Naive B cell (primary cell): ENCODE results near the gene SLC45A1. TPM values are rescaled to one million over a fixed set of nuclear protein-coding genes. Genes with fewer than 3 reads are reported as not detected.

Source experiments
- ATAC-seq, 2 donors: fragments of 150-1000 bp; cut with Tn5 transposase; 2 replicates each; pipeline ENCODE4 v1.10.0; 2021; ENCODE audit warnings: low read depth in 2 of 2, mild to moderate bottlenecking in 2 of 2, moderate library complexity in 2 of 2
- DNase-seq: peaks from one replicate; pipeline ENCODE4 v3.0.0; 2022
- H3K27ac Mint-ChIP-seq, 6 donors: one replicate each; pipeline ENCODE4 v1.8.0; 2020 to 2022; ENCODE audit warnings: mild to moderate bottlenecking in 6 of 6, mixed read lengths in 6 of 6, moderate library complexity in 5 of 6, inconsistent platforms in 2 of 6
- H3K27me3 Mint-ChIP-seq, 3 donors: one replicate each; pipeline ENCODE4 v1.8.0; 2021 to 2022; ENCODE audit warnings: mixed read lengths in 3 of 3, mild to moderate bottlenecking in 1 of 3
- H3K36me3 Mint-ChIP-seq, 2 donors: one replicate each; pipeline ENCODE4 v1.8.0; 2020 to 2022; ENCODE audit warnings: mixed read lengths in 2 of 2, inconsistent platforms in 1 of 2, mild to moderate bottlenecking in 1 of 2
- H3K4me1 Mint-ChIP-seq, 3 donors: one replicate each; pipeline ENCODE4 v1.8.0; 2020 to 2022; ENCODE audit warnings: mixed read lengths in 3 of 3, inconsistent platforms in 1 of 3, mild to moderate bottlenecking in 1 of 3, moderate library complexity in 1 of 3
- H3K4me3 Mint-ChIP-seq, 8 donors: one replicate each; pipeline ENCODE4 v1.8.0; 2020 to 2022; ENCODE audit warnings: mild to moderate bottlenecking in 8 of 8, mixed read lengths in 8 of 8, moderate library complexity in 8 of 8, inconsistent platforms in 2 of 8
- H3K9me3 Mint-ChIP-seq, 7 donors: one replicate each; pipeline ENCODE4 v1.8.0; 2020 to 2022; ENCODE audit warnings: mixed read lengths in 7 of 7, mild to moderate bottlenecking in 5 of 7, inconsistent platforms in 2 of 7, moderate library complexity in 1 of 7
- polyA plus RNA-seq, 6 donors: library from polyadenylated mRNA; unstranded; fragments of 300-500 nt; fragmentation: Illumina TruSeq; gene quantifications; one replicate each; pipeline ENCODE4 v1.2.3, GENCODE V29; 2021; ENCODE audit warnings: low read depth in 6 of 6

SLC45A1 gene
- polyA plus RNA-seq, 6 donors from 2014 or later, result 0.09 to 0.26 (median 0.24) TPM; not detected in 3

DNA sequence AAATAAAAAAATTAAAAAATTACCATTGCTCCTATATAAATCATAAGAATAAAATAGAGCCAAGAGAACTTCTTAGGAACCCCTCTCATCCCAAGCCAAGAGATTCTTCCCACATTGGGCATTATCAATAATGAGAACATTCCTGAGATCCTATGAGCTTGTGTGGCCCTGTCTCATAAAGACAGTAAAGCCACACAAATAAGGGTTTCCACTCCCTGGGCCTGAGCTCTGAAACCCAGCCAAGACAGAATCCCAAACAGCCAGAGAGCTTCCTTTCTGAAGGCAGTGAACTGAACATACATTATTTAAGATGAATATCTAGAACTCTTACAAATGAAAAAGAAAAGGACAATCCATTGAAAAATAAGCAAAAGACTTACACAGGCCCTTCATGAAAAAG lies 68.3 kb downstream of the SLC45A1 start:
- ATAC-seq, result no peak
- DNase-seq, result no peak
- Mint-ChIP-seq H3K9me3 (no peaks in the 10 kb centered on the region), H3K27ac (peak overlapping the region in 5 of 6 donors; percentile 16 to 86 (median 71)), H3K4me1 (peaks cover 66 to 87% (median 85%) of the 10 kb centered on the region in 3 donors), H3K4me3 (peak overlapping the region in 1 of 8 donors; percentile 2), H3K36me3 (peaks cover 18 to 21% of the 10 kb centered on the region in 2 donors), H3K27me3 (no peaks in the 10 kb centered on the region)

DNA sequence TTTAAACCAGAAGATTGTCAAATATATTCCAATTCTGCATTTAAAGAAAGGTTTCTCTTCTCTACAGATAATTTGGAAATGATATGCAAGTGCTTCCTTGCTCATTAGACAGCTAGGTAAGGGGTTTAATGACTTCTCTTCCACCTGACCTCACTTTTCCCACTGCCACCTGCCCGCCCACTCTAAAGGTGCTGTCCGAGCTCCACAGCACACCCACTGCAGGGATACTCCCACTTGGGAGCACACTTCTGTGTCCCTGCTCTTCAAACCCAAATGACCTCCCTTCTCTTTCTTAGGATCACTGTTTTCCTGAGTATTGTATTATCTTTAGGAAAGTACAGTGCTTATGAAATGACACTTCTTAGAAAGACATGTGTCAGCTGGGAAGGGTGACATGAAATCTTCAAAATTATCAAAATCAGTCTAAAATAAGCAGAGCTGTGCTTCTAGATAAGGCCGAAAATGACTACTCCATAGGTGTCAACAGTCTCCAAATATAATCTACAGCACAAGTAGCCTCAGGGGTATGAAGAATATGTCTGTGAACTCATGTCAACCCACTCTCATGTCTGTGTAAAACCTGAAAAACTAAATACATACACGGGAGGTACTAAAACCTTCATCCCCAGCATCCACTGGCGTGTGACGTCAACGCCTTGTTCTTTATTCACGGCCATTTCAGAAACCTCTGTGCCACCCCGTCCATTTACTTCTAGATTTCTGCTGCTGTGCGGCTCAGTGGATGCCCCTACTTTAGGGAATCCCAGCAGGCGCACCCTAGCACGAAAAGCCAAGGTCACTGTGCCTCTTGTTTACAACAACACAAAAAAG lies 71.0 kb downstream of the SLC45A1 start:
- H3K4me1 Mint-ChIP-seq, result peaks cover 67 to 87% (median 86%) of the 10 kb centered on the region in 3 donors
- no peak for ATAC-seq
- no peaks in the 10 kb centered on the region for H3K27me3 Mint-ChIP-seq
- no peak overlapping the region for H3K4me3 Mint-ChIP-seq
- H3K36me3 Mint-ChIP-seq, result peaks cover 17 to 20% of the 10 kb centered on the region in 2 donors
- H3K27ac Mint-ChIP-seq, result peak overlapping the region in 5 of 6 donors; percentile 21 to 72 (median 65)
- H3K9me3 Mint-ChIP-seq, result no peaks in the 10 kb centered on the region
- DNase-seq, result no peak

DNA sequence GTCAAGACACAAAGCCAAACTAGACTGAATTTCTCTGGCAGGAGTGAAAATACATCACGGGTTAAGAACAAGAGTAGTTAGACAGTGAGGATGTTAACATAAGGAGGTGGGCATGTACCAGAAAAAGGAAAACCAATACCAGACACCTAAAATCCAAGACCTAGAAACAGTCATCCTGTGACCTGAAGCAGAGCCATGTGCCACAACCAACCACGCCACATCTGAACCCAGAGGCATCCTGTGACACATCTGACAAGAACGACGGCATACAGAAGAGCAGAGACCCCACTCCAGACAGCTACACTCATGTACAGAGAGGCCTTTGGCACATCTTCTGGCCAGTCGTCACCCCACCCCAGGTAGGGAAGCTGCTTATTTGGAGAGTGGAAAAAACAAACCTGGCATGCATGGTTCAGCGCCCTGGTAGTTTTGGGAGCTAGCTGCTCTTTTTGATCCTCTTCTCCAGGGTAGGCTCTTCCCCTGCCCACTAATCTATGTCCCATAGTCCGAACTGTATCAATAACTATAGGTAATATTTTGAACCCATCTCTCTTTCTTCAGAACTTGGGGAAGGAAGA lies 72.1 kb downstream of the SLC45A1 start:
- no peak overlapping the region for H3K4me3 Mint-ChIP-seq
- ATAC-seq, result no peak
- H3K27ac Mint-ChIP-seq, result peak overlapping the region in 4 of 6 donors; percentile 27 to 72 (median 42)
- no peak for DNase-seq
- H3K27me3 Mint-ChIP-seq, result no peaks in the 10 kb centered on the region
- no peaks in the 10 kb centered on the region for H3K9me3 Mint-ChIP-seq
- H3K36me3 Mint-ChIP-seq, result peaks cover 17 to 20% of the 10 kb centered on the region in 2 donors
- H3K4me1 Mint-ChIP-seq, result peaks cover 64 to 84% (median 82%) of the 10 kb centered on the region in 3 donors

DNA sequence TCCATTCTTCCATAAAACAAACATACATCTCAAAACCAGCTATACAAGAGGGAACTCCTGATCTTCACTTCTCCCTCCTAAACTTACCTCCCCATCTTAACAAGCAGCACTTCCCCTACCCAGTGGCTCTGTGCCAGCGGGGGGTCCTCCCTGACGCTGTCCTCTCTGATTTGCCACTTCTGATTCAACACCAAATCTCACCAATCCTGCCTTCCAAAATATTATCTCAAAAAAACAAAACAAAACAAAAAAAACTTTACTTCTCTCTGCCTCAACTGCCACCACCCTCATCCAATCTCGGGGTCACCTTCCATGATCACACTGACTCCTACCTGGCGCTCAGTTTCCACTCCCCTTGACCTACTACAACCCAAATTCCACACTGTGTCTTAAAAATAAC lies 72.8 kb downstream of the SLC45A1 start:
- peaks cover 70 to 86% (median 81%) of the 10 kb centered on the region in 3 donors for H3K4me1 Mint-ChIP-seq
- H3K36me3 Mint-ChIP-seq, result peaks cover 17 to 20% of the 10 kb centered on the region in 2 donors
- no peaks in the 10 kb centered on the region for H3K9me3 Mint-ChIP-seq

DNA sequence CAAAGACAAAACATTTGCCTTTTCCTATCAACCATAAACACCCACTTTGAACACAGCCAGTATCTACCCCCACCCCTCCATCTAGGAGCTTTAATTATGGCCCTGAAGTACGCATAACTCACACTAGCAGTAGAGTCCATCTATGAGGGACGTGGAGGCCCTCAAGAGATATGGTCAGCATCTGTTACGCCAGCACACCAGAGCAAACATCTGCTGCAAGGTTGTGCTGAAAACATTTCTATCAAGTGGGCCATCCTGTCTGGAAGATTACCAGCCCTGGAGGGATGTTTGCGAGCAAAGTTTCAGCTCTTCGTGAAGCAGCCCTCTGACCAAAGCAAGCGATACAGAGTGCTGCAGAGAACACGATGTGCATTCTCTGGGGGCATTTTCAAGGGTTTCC lies 74.6 kb downstream of the SLC45A1 start:
- Mint-ChIP-seq H3K4me1 (peaks cover 72 to 89% (median 85%) of the 10 kb centered on the region in 3 donors), H3K36me3 (peaks cover 13 to 20% of the 10 kb centered on the region in 2 donors), H3K27ac (peak overlapping the region in 2 of 6 donors; percentile 72 to 96), H3K9me3 (no peaks in the 10 kb centered on the region), H3K27me3 (no peaks in the 10 kb centered on the region), H3K4me3 (peak overlapping the region in 3 of 8 donors; percentile 9 to 36 (median 10))
- DNase-seq (no peak), ATAC-seq (no peak)

More for the DNA sequence above, 72.8 kb downstream of the SLC45A1 start:
- Mint-ChIP-seq H3K4me3 (peak overlapping the region in 4 of 8 donors; percentile 6 to 88 (median 38)), H3K27me3 (no peaks in the 10 kb centered on the region), H3K27ac (peak overlapping the region; percentile 28 to 88 (median 78))
- no peak for ATAC-seq
- no peak for DNase-seq
